Measurements from ENCODE around the gene MED13L. TPM values are rescaled to one million over a fixed set of nuclear protein-coding genes. Genes with fewer than 3 reads are reported as not detected.

MED13L gene
- total RNA-seq, 1 donor from 2014 or later = 179 TPM

DNA sequence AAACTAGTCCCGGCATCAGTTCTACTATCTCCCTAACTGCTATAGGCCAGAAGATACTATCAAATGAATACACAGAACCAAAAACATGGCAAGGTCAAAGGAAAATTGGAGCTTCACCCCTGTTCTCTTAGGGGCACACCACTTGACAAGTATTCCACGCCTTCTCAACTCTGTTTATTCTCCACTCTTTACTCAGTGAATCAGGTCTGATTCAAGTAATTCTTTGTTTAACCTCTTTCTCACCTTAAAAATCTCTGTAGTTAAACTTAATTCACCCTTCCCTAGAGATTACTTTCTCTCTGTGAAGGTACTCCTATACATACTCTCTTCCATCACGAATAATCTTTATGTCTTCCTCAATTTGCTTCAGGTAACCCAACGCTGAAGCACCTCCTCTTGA is 248.9 kb downstream of the MED13L start:
- Histone ChIP-seq H3K4me3 (ENCODE audit: low read length in 3 of 3) (no peak overlapping the region), H3K9ac (ENCODE audit: low read depth in 1 of 3, low read length in 3 of 3) (no peak overlapping the region), H3K9me3 (ENCODE audit: control insufficient read depth in 3 of 3, low read length in 3 of 3) (no peaks in the 10 kb centered on the region), H3K4me1 (ENCODE audit: control insufficient read depth in 3 of 3, insufficient read depth in 3 of 3, low read length in 3 of 3) (peaks cover 0 to 16% (median 3%) of the 10 kb centered on the region in 3 donors), H3K27me3 (ENCODE audit: control insufficient read depth in 3 of 3, insufficient read depth in 3 of 3, low read length in 3 of 3) (no peaks in the 10 kb centered on the region), H3K27ac (ENCODE audit: low read depth, low read length) (no peak overlapping the region), H3K36me3 (ENCODE audit: control insufficient read depth in 3 of 3, insufficient read depth in 3 of 3, low read length in 3 of 3) (no peaks in the 10 kb centered on the region)

DNA sequence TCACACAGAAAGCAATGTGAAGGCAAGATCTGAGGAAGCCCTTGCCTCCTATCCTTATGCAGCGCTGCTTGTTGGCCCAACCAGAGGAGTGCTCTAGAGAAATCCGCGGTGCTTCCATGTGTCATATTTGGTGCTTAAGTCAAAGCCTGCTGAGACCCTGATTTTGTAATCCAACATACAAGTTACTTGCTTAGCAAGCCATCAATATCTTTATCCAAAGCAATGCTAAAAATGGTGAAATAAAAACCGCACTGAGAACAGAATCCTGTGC is 250.0 kb downstream of the MED13L start:
- no peaks in the 10 kb centered on the region for H3K36me3 ChIP-seq (ENCODE audit: control insufficient read depth in 3 of 3, insufficient read depth in 3 of 3, low read length in 3 of 3)
- no peak overlapping the region for H3K9ac ChIP-seq (ENCODE audit: low read depth in 1 of 3, low read length in 3 of 3)
- peaks cover 0 to 16% (median 3%) of the 10 kb centered on the region in 3 donors for H3K4me1 ChIP-seq (ENCODE audit: control insufficient read depth in 3 of 3, insufficient read depth in 3 of 3, low read length in 3 of 3)
- no peaks in the 10 kb centered on the region for H3K27me3 ChIP-seq (ENCODE audit: control insufficient read depth in 3 of 3, insufficient read depth in 3 of 3, low read length in 3 of 3)
- H3K4me3 ChIP-seq (ENCODE audit: low read length in 3 of 3) = no peak overlapping the region
- H3K27ac ChIP-seq (ENCODE audit: low read depth, low read length) = no peak overlapping the region
- H3K9me3 ChIP-seq (ENCODE audit: control insufficient read depth in 3 of 3, low read length in 3 of 3) = no peaks in the 10 kb centered on the region

DNA sequence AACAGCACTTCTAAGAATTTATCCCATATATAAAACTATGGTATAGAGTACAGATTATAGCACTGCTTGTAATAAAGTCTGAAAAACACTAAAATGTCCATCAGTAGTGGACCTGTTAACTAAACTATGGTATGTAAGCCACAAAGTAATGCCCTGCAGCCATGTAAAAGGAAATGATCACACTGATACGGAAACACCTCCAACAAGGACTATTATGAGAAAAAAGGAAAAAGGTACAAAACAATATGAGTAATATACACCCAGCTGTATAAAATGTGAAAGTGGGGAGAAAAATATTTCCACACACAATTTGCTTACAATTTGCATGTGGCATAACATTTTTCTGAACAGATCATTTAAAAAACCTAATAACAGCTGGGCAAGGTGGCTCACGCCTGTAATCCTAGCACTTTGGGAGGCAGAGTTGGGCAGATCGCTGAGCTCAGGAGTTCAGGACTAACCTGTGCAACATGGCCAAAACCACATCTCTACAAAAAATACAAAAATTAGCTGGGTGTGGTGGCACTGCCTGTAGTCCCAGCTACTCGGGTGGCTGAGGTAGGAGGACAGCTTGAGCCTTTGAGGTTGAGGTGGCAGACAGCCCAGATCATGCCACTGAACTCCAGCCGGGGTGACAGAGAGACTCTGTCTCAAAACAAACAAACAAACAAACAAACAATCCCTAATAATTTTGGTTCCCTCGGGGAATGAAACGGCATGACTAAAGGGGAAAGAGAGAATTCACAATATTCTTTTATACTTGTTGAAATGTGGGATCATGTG is 250.5 kb downstream of the MED13L start:
- no peaks in the 10 kb centered on the region for H3K36me3 ChIP-seq (ENCODE audit: control insufficient read depth in 3 of 3, insufficient read depth in 3 of 3, low read length in 3 of 3)
- no peaks in the 10 kb centered on the region for H3K9me3 ChIP-seq (ENCODE audit: control insufficient read depth in 3 of 3, low read length in 3 of 3)
- no peak overlapping the region for H3K27ac ChIP-seq (ENCODE audit: low read depth, low read length)
- H3K9ac ChIP-seq (ENCODE audit: low read depth in 1 of 3, low read length in 3 of 3) = no peak overlapping the region
- H3K4me3 ChIP-seq (ENCODE audit: low read length in 3 of 3) = no peak overlapping the region
- H3K4me1 ChIP-seq (ENCODE audit: control insufficient read depth in 3 of 3, insufficient read depth in 3 of 3, low read length in 3 of 3) = peaks cover 0 to 16% (median 3%) of the 10 kb centered on the region in 3 donors
- no peaks in the 10 kb centered on the region for H3K27me3 ChIP-seq (ENCODE audit: control insufficient read depth in 3 of 3, insufficient read depth in 3 of 3, low read length in 3 of 3)

DNA sequence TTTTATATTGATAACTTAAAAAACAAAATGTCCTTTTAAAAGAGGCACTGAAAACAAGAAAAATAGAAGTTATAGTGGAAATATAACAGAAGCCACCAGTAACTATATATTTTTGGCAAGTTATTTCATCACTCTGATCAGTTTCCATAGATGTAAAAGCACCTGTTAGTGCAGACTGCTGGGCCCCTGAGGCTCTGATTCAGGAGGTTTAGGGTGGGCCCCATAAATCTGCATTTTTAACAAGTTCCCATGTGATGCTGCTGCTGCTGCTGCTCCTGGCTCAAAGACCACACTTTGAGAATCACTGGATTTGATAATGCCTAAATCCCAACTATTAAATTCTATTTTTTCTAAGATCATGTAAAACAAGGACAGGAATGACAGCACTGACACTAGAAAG is 251.1 kb downstream of the MED13L start:
- Histone ChIP-seq H3K27me3 (ENCODE audit: control insufficient read depth in 3 of 3, insufficient read depth in 3 of 3, low read length in 3 of 3) (no peaks in the 10 kb centered on the region), H3K9ac (ENCODE audit: low read depth in 1 of 3, low read length in 3 of 3) (no peak overlapping the region), H3K9me3 (ENCODE audit: control insufficient read depth in 3 of 3, low read length in 3 of 3) (no peaks in the 10 kb centered on the region), H3K4me3 (ENCODE audit: low read length in 3 of 3) (no peak overlapping the region), H3K36me3 (ENCODE audit: control insufficient read depth in 3 of 3, insufficient read depth in 3 of 3, low read length in 3 of 3) (no peaks in the 10 kb centered on the region), H3K27ac (ENCODE audit: low read depth, low read length) (no peak overlapping the region), H3K4me1 (ENCODE audit: control insufficient read depth in 3 of 3, insufficient read depth in 3 of 3, low read length in 3 of 3) (peaks cover 0 to 16% (median 3%) of the 10 kb centered on the region in 3 donors)

DNA sequence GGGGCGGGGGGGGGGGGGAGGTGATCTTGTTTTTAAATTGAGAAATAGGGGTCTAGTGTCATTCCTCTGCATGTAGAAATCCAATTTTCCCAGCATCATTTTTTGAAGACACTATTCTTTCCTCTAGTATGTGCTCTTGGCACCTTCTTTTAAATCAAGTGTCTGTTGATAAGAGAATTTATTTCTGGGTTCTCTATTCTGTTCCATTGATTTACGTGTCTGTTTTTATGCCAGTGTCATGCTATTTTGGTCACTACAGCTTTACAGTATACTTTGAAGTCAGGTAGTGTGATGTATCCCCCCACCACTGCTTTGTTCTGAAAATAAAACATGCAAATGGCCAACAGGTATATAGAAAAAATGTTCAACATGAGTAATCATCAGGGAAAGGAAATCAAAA is 252.7 kb downstream of the MED13L start:
- H3K4me1 ChIP-seq (ENCODE audit: control insufficient read depth in 3 of 3, insufficient read depth in 3 of 3, low read length in 3 of 3) = peaks cover 0 to 16% (median 3%) of the 10 kb centered on the region in 3 donors
- H3K27ac ChIP-seq (ENCODE audit: low read depth, low read length) = no peak overlapping the region
- no peaks in the 10 kb centered on the region for H3K36me3 ChIP-seq (ENCODE audit: control insufficient read depth in 3 of 3, insufficient read depth in 3 of 3, low read length in 3 of 3)
- H3K9me3 ChIP-seq (ENCODE audit: control insufficient read depth in 3 of 3, low read length in 3 of 3) = no peaks in the 10 kb centered on the region
- no peak overlapping the region for H3K4me3 ChIP-seq (ENCODE audit: low read length in 3 of 3)
- no peak overlapping the region for H3K9ac ChIP-seq (ENCODE audit: low read depth in 1 of 3, low read length in 3 of 3)
- no peaks in the 10 kb centered on the region for H3K27me3 ChIP-seq (ENCODE audit: control insufficient read depth in 3 of 3, insufficient read depth in 3 of 3, low read length in 3 of 3)

DNA sequence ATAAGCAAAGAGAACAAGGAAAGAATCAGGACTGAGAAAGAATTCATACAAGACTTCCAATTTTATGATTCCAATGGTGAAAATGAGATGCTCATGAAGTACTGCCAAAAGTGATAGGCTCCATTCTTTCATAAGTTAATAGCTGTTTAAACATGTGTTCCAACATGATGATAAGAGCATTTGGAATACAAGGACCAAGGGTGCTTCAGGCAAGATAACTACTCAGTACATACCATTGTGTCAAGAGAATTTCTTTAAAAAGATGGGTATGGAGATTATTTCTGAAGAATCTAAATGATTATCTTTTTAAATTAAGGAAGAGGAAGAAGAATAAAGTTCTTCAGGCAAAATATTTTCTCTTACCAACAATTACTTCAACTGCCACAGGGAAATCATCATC is 258.1 kb downstream of the MED13L start:
- Histone ChIP-seq H3K9me3 (ENCODE audit: control insufficient read depth in 3 of 3, low read length in 3 of 3) (no peaks in the 10 kb centered on the region), H3K4me1 (ENCODE audit: control insufficient read depth in 3 of 3, insufficient read depth in 3 of 3, low read length in 3 of 3) (peaks cover 3 to 10% (median 3%) of the 10 kb centered on the region in 3 donors), H3K27me3 (ENCODE audit: control insufficient read depth in 3 of 3, insufficient read depth in 3 of 3, low read length in 3 of 3) (no peaks in the 10 kb centered on the region), H3K9ac (ENCODE audit: low read depth in 1 of 3, low read length in 3 of 3) (no peak overlapping the region), H3K27ac (ENCODE audit: low read depth, low read length) (no peak overlapping the region), H3K4me3 (ENCODE audit: low read length in 3 of 3) (no peak overlapping the region), H3K36me3 (ENCODE audit: control insufficient read depth in 3 of 3, insufficient read depth in 3 of 3, low read length in 3 of 3) (peaks cover 3 to 10% (median 6%) of the 10 kb centered on the region in 3 donors)

DNA sequence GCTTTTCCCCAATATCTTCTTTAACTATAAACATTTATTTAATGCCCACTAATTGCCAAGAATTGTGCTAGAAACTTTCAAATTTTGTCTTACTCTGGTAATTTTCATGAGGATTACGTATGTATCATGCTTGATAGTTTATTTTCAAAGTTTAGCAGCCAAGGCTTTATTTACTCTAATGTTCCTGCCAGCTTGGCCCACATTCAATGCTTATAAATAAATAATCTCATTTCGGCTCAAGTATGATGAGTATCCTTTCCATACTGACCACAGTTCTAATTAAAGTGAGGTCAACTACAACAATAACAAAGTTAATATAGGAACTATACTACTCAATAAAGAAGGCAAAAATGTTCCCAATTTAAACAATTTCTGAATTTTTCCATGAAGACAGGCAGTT is 259.2 kb downstream of the MED13L start:
- no peak overlapping the region for H3K4me3 ChIP-seq (ENCODE audit: low read length in 3 of 3)
- peaks cover 3 to 10% (median 6%) of the 10 kb centered on the region in 3 donors for H3K36me3 ChIP-seq (ENCODE audit: control insufficient read depth in 3 of 3, insufficient read depth in 3 of 3, low read length in 3 of 3)
- peak overlapping the region; percentile 14 for H3K27ac ChIP-seq (ENCODE audit: low read depth, low read length)

DNA sequence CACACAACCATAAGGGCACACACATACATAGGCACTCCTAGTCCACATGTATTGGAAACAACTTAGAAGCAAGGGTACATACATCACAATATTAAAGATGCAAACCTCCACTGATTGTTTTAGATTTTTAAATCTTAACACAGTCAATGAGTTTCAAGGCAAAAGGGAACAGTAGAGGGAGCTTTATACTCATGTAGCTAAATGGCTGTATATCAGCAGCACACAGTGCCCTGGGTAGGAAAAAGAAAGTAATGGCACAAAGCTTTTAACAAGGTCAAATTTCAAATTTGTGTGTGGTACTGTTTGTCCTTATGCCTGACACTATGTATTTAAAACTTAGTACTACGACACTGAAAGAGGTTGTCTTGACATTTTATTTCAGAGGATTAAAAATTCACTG is 262.0 kb downstream of the MED13L start:
- Histone ChIP-seq H3K9ac (ENCODE audit: low read depth in 1 of 3, low read length in 3 of 3) (peak overlapping the region in 1 of 3 donors; percentile 20), H3K4me1 (ENCODE audit: control insufficient read depth in 3 of 3, insufficient read depth in 3 of 3, low read length in 3 of 3) (peaks cover 3 to 10% (median 3%) of the 10 kb centered on the region in 3 donors), H3K36me3 (ENCODE audit: control insufficient read depth in 3 of 3, insufficient read depth in 3 of 3, low read length in 3 of 3) (peaks cover 3 to 29% (median 12%) of the 10 kb centered on the region in 3 donors), H3K4me3 (ENCODE audit: low read length in 3 of 3) (no peak overlapping the region), H3K9me3 (ENCODE audit: control insufficient read depth in 3 of 3, low read length in 3 of 3) (no peaks in the 10 kb centered on the region), H3K27me3 (ENCODE audit: control insufficient read depth in 3 of 3, insufficient read depth in 3 of 3, low read length in 3 of 3) (no peaks in the 10 kb centered on the region), H3K27ac (ENCODE audit: low read depth, low read length) (no peak overlapping the region)

More for the DNA sequence above, 259.2 kb downstream of the MED13L start:
- Histone ChIP-seq H3K27me3 (ENCODE audit: control insufficient read depth in 3 of 3, insufficient read depth in 3 of 3, low read length in 3 of 3) (no peaks in the 10 kb centered on the region), H3K9me3 (ENCODE audit: control insufficient read depth in 3 of 3, low read length in 3 of 3) (no peaks in the 10 kb centered on the region), H3K9ac (ENCODE audit: low read depth in 1 of 3, low read length in 3 of 3) (peak overlapping the region in 1 of 3 donors; percentile 11), H3K4me1 (ENCODE audit: control insufficient read depth in 3 of 3, insufficient read depth in 3 of 3, low read length in 3 of 3) (peaks cover 3 to 10% (median 3%) of the 10 kb centered on the region in 3 donors)

DNA sequence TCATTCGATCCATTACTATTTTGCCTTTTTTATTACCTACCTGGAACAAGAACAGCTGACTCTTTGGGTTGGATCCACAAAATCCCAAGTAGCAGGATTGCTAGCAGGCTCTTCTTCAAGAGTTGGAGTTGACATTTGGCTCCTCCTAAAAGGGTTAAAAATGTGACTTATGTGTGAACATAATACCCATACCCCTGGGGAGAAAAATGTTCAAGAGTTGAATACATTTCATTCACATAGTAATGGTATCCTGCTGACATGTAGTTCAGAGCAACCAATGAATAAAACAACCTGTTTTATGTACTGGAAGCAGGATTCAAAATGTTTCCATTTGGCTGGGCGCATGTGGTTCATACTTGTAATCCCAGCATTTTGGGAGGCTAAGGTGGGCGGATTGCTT is 264.7 kb downstream of the MED13L start:
- H3K36me3 ChIP-seq (ENCODE audit: control insufficient read depth in 3 of 3, insufficient read depth in 3 of 3, low read length in 3 of 3) = peaks cover 10 to 41% (median 23%) of the 10 kb centered on the region in 3 donors
- no peak overlapping the region for H3K9ac ChIP-seq (ENCODE audit: low read depth in 1 of 3, low read length in 3 of 3)
- H3K27me3 ChIP-seq (ENCODE audit: control insufficient read depth in 3 of 3, insufficient read depth in 3 of 3, low read length in 3 of 3) = no peaks in the 10 kb centered on the region
- H3K27ac ChIP-seq (ENCODE audit: low read depth, low read length) = no peak overlapping the region
- no peak overlapping the region for H3K4me3 ChIP-seq (ENCODE audit: low read length in 3 of 3)
- no peaks in the 10 kb centered on the region for H3K9me3 ChIP-seq (ENCODE audit: control insufficient read depth in 3 of 3, low read length in 3 of 3)
- peaks cover 0 to 6% (median 3%) of the 10 kb centered on the region in 3 donors for H3K4me1 ChIP-seq (ENCODE audit: control insufficient read depth in 3 of 3, insufficient read depth in 3 of 3, low read length in 3 of 3)

DNA sequence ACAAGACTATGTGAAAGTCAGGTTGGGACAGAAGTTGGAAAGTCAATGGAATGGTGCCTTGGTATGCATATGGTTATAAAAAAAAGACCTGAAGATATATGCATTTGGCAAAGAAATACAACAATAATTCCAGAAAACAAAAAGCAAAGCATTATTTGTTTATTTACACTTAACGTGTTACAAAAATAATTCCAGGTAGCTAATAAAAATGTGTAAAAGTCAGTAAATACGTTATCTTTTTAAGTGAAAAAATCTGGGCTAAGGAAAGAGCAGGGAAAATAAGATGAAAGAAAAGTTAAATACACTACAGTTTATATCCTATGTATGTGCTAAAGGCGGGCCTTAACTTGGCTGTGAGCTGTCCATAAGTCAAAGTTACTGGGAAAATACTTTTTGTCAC is 266.3 kb downstream of the MED13L start:
- Histone ChIP-seq H3K27me3 (ENCODE audit: control insufficient read depth in 3 of 3, insufficient read depth in 3 of 3, low read length in 3 of 3) (no peaks in the 10 kb centered on the region), H3K9me3 (ENCODE audit: control insufficient read depth in 3 of 3, low read length in 3 of 3) (no peaks in the 10 kb centered on the region), H3K36me3 (ENCODE audit: control insufficient read depth in 3 of 3, insufficient read depth in 3 of 3, low read length in 3 of 3) (peaks cover 11 to 50% (median 34%) of the 10 kb centered on the region in 3 donors), H3K4me1 (ENCODE audit: control insufficient read depth in 3 of 3, insufficient read depth in 3 of 3, low read length in 3 of 3) (peaks cover 0 to 3% (median 3%) of the 10 kb centered on the region in 3 donors), H3K27ac (ENCODE audit: low read depth, low read length) (no peak overlapping the region), H3K4me3 (ENCODE audit: low read length in 3 of 3) (no peak overlapping the region), H3K9ac (ENCODE audit: low read depth in 1 of 3, low read length in 3 of 3) (no peak overlapping the region)

All from skeletal muscle tissue (tissue), 4 donors.